ENCODE data around the gene WDR83.
A peak's percentile ranks its signal among the peaks of the same experiment; 100 is the strongest.
"Not testable (repeated sequence)": the region's sequence is repeated elsewhere in the genome, so short reads cannot be mapped to it uniquely, and the experiment has no call there.

WDR83 gene

DNA sequence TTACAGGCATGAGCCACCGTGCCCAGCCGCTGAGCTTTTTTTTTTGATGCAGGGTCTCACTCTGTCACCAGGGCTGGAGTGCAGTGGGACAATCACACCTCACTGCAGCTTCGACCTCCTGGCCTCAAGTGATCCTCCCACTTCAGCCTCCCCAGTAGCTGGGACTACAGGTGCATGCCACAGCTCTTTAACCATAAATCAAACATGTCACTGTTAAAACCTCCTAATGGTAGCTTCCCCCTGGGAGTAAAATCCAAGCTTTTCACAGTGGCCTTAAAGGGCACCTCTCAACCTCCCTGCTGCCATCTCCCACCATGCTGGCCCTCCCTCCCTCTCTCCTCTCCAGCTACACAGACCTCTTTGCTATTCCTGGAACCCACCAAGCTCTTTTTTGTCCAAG is 19.2 kb downstream of the WDR83 start:
- Histone ChIP-seq H3K36me3 (replicated peaks) (no peaks in the 10 kb centered on the region; the same call in 1 of the 2 replicates), H3K4me1 (no peaks in the 10 kb centered on the region), H3K9me3 (no peaks in the 10 kb centered on the region), H3K27me3 (ENCODE audit: low read depth) (no peaks in the 10 kb centered on the region), H3K4me3 (no peak overlapping the region)
- no peak for DNase-seq (ENCODE audit: low spot score in 2 of 2)
- in situ Hi-C loops (cut with MboI; ENCODE audit: low sequenced_read_pairs), result no loop called here

GRCh38 chr19:12687496-12688196 is 21.0 kb downstream of the WDR83 start, which contains the start of gene GNG14:
GNG14 (plus strand) TSS chr19:12687998; CDS start chr19:12688049, 51 bp downstream.
- no peaks in the 10 kb centered on the region; the same call in 1 of the 2 replicates for H3K36me3 ChIP-seq (replicated peaks)
- DNase-seq (ENCODE audit: low spot score in 2 of 2), result no peak
- no peak within 1 kb of the TSS for H3K4me3 ChIP-seq
- in situ Hi-C loops (cut with MboI; ENCODE audit: low sequenced_read_pairs), result no loop called here
- H3K9me3 ChIP-seq, result no peaks in the 10 kb centered on the region
- H3K27me3 ChIP-seq (ENCODE audit: low read depth), result no peaks in the 10 kb centered on the region
- no peaks in the 10 kb centered on the region for H3K4me1 ChIP-seq

GRCh38 chr19:12689012-12689411 is 22.4 kb downstream of the WDR83 start:
- Histone ChIP-seq H3K9me3 (no peaks in the 10 kb centered on the region), H3K27me3 (ENCODE audit: low read depth) (no peaks in the 10 kb centered on the region), H3K4me3 (no peak overlapping the region), H3K4me1 (no peaks in the 10 kb centered on the region), H3K36me3 (replicated peaks) (no peaks in the 10 kb centered on the region; the same call in 1 of the 2 replicates)
- in situ Hi-C loops (cut with MboI; ENCODE audit: low sequenced_read_pairs), result no loop called here
- no peak for DNase-seq (ENCODE audit: low spot score in 2 of 2)

DNA sequence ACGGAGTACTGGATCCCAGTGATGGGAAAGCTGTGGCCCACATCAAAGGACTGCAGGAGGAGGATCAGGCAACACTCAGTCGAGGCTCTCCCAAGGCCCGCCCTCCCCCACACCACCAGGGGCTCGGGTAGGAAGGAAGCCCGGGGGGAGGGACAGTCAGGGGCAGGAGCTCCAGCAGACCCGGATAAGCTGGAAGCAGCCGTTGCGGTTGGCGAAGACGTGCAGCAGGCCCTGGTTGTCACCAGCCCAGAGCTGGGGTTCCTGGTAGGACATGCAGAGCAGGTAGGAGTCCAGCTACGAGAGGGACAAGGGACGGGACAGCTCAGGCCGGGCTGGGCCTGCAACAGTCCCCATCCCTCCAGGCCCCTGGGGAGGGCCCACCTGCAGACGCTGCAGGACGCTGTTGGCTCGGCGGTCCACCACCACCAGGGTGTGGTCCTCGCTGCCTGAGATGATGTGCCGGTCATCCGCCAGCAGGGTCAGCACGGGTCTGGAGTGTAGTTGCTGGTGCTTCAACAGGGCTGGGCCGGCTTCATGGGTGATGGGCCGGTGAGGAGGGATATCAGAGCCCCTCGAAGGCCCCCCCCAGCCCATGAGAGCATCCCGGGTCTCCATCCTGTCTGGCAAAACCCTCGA is 23.1 kb downstream of the WDR83 start:
- Histone ChIP-seq H3K4me1 (no peaks in the 10 kb centered on the region), H3K36me3 (replicated peaks) (no peaks in the 10 kb centered on the region; the same call in 1 of the 2 replicates), H3K4me3 (no peak overlapping the region), H3K9me3 (no peaks in the 10 kb centered on the region), H3K27me3 (ENCODE audit: low read depth) (no peaks in the 10 kb centered on the region)
- no peak for DNase-seq (ENCODE audit: low spot score in 2 of 2)
- in situ Hi-C loops (cut with MboI; ENCODE audit: low sequenced_read_pairs), result no loop called here

DNA sequence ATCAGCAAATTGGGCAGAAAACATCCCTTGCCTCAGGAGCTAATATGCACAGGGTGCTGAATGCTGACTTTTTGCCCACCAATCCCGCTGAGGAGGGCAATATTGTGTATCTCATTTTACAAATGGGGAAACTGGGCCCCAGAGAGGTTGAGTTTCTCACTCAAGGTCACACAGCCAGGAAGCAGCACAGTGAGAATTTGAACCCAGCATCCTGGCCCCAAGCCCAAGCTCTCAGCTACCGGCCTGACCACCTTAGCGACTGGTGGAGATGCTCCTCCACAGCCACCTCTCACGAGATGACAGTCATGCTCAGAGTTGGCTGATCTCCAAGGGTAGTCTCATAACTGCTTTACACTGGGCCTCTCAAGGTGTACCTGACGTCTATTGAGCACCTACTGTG is 26.4 kb downstream of the WDR83 start:
- in situ Hi-C loops (cut with MboI; ENCODE audit: low sequenced_read_pairs), result no loop called here
- DNase-seq (ENCODE audit: low spot score in 2 of 2), result no peak
- Histone ChIP-seq H3K4me1 (peaks cover 5% of the 10 kb centered on the region), H3K4me3 (no peak overlapping the region), H3K27me3 (ENCODE audit: low read depth) (no peaks in the 10 kb centered on the region), H3K9me3 (no peaks in the 10 kb centered on the region), H3K36me3 (replicated peaks) (peaks cover 2% of the 10 kb centered on the region)

DNA sequence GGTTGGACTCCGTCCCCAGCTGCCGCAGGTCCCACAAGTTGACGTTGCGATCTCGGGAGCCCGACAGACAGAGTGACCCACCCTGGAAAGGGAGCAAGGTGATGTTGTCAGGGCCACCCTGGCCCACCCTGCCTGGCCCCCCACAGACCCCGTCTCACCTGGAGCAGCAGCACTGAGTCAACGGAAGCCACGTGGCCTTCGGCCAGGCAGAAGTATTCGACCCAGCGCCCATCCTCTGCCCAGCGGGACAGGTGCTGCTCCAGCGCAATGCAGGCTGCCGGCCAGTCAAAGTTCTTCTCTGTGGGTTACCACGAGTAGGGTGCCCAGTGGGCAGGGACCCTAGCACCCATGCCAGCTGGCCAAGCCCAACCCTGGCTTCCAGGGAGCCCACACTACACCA is 28.0 kb downstream of the WDR83 start:
- H3K4me1 ChIP-seq, result peaks cover 5% of the 10 kb centered on the region
- no peaks in the 10 kb centered on the region for H3K9me3 ChIP-seq
- H3K36me3 ChIP-seq (replicated peaks), result peaks cover 10% of the 10 kb centered on the region
- in situ Hi-C loops (cut with MboI; ENCODE audit: low sequenced_read_pairs), result no loop called here
- H3K27me3 ChIP-seq (ENCODE audit: low read depth), result no peaks in the 10 kb centered on the region
- no peak overlapping the region for H3K4me3 ChIP-seq
- DNase-seq (ENCODE audit: low spot score in 2 of 2), result no peak

GRCh38 chr19:12695096-12695495 is 28.5 kb downstream of the WDR83 start:
- Histone ChIP-seq H3K27me3 (ENCODE audit: low read depth) (no peaks in the 10 kb centered on the region), H3K4me1 (peaks cover 5% of the 10 kb centered on the region), H3K4me3 (peak overlapping the region; percentile 86), H3K9me3 (no peaks in the 10 kb centered on the region), H3K36me3 (replicated peaks) (peaks cover 15% of the 10 kb centered on the region)
- DNase-seq (ENCODE audit: low spot score in 2 of 2), result no peak
- in situ Hi-C loops (cut with MboI; ENCODE audit: low sequenced_read_pairs), result no loop called here

GRCh38 chr19:12695514-12695913 is 28.9 kb downstream of the WDR83 start:
- no peak for DNase-seq (ENCODE audit: low spot score in 2 of 2)
- H3K4me3 ChIP-seq, result peak overlapping the region; percentile 86
- H3K36me3 ChIP-seq (replicated peaks), result peaks cover 17% of the 10 kb centered on the region
- no peaks in the 10 kb centered on the region for H3K27me3 ChIP-seq (ENCODE audit: low read depth)
- in situ Hi-C loops (cut with MboI; ENCODE audit: low sequenced_read_pairs), result no loop called here
- no peaks in the 10 kb centered on the region for H3K9me3 ChIP-seq
- peaks cover 5% of the 10 kb centered on the region for H3K4me1 ChIP-seq

DNA sequence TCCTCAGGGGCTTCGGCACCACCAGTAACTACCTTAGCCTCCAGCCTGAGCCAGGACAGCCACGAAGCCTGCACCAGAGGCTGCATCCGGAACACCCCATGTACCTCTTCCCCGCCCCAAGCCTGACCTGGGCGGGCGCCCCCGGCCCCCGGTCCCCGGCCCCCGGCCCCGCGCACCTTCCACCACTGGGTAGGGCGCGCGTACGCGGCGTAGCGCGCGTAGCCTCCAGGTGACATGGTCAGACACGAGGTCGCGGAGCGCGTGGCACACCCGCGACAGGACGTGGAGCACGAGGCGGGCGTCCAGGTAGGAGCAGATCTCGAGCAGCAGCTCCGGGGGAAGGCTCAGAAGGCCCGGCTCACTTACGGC is 29.4 kb downstream of the WDR83 start:
- peaks cover 21% of the 10 kb centered on the region for H3K36me3 ChIP-seq (replicated peaks)
- H3K4me3 ChIP-seq, result peak overlapping the region; percentile 86
- no peak for DNase-seq (ENCODE audit: low spot score in 2 of 2)
- H3K27me3 ChIP-seq (ENCODE audit: low read depth), result no peaks in the 10 kb centered on the region
- peaks cover 5% of the 10 kb centered on the region for H3K4me1 ChIP-seq
- H3K9me3 ChIP-seq, result no peaks in the 10 kb centered on the region
- in situ Hi-C loops (cut with MboI; ENCODE audit: low sequenced_read_pairs), result no loop called here

- peak within 1 kb of the TSS; percentile 86 for H3K4me3 ChIP-seq
- peak; percentile 86 to 97 for DNase-seq (ENCODE audit: low spot score in 2 of 2)
- no peaks in the 10 kb centered on the region for H3K9me3 ChIP-seq
- peaks cover 27% of the 10 kb centered on the region for H3K36me3 ChIP-seq (replicated peaks)
- H3K27me3 ChIP-seq (ENCODE audit: low read depth), result no peaks in the 10 kb centered on the region
- in situ Hi-C loops (cut with MboI; ENCODE audit: low sequenced_read_pairs), result no loop called here
- peaks cover 5% of the 10 kb centered on the region for H3K4me1 ChIP-seq
Measured at GRCh38 chr19:12696366-12697335, 30.0 kb downstream of the WDR83 start, which contains the start of gene FBXW9. FBXW9 (minus strand) TSS chr19:12696631; CDS start chr19:12696581, 50 bp downstream.

GRCh38 chr19:12697425-12697824 is 30.8 kb downstream of the WDR83 start:
- H3K4me3 ChIP-seq, result not testable (repeated sequence)
- peaks cover 35% of the 10 kb centered on the region for H3K36me3 ChIP-seq (replicated peaks)

GRCh38 chr19:12698138-12698537 is 31.5 kb downstream of the WDR83 start:
- Histone ChIP-seq H3K9me3 (no peaks in the 10 kb centered on the region), H3K4me1 (peaks cover 5% of the 10 kb centered on the region), H3K27me3 (ENCODE audit: low read depth) (no peaks in the 10 kb centered on the region), H3K4me3 (no peak overlapping the region), H3K36me3 (replicated peaks) (peaks cover 42% of the 10 kb centered on the region)
- in situ Hi-C loops (cut with MboI; ENCODE audit: low sequenced_read_pairs), result no loop called here
- no peak for DNase-seq (ENCODE audit: low spot score in 2 of 2)

More at GRCh38 chr19:12697425-12697824, 30.8 kb downstream of the WDR83 start:
- in situ Hi-C loops (cut with MboI; ENCODE audit: low sequenced_read_pairs); H3K9me3 ChIP-seq; H3K27me3 ChIP-seq (ENCODE audit: low read depth); DNase-seq (ENCODE audit: low spot score in 2 of 2); H3K4me1 ChIP-seq: not testable (repeated sequence)

- H3K4me3 ChIP-seq, result no peak overlapping the region
- peaks cover 78% of the 10 kb centered on the region for H3K36me3 ChIP-seq (replicated peaks)
- no peak for DNase-seq (ENCODE audit: low spot score in 2 of 2)
- H3K9me3 ChIP-seq, result no peaks in the 10 kb centered on the region
- H3K4me1 ChIP-seq, result peaks cover under 1% of the 10 kb centered on the region; the same call in 1 of the 2 replicates
- no peaks in the 10 kb centered on the region for H3K27me3 ChIP-seq (ENCODE audit: low read depth)
- in situ Hi-C loops (cut with MboI; ENCODE audit: low sequenced_read_pairs), result no loop called here
Measured at GRCh38 chr19:12701596-12702282, 35.1 kb downstream of the WDR83 start.

Data from HAP-1 (cell line).